ENCODE data around the gene C15orf62.
A peak's percentile ranks its signal among the peaks of the same experiment; 100 is the strongest.

Gene C15orf62

DNA sequence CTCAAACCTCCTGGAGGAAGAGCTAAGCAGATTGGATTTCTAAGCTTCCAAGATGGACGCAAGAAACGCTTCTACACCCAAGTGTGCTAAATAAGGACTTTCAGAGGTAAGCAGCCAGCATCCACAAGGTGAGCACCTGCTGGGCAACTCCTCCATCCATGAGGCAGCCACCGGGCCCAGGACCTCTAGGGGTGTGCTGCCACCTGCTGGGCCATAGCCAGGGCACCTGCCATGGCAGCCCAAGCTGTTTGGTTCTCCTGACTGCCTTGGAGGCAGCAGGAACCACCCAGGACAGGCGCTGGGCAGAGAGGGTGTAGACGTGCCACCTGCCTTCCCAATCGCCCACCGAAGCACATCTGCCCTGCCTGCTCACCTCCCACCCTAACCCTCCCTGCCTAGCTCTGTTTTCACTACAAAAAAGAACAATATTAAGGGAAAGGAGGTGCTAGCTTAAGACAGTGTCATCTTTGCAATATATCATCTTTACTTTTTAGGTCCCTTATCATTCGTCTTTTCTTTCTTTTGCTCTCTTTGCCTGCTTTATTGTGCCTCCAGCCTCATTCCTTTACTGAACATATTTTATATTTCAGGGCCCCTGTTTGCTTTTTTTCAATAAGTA is 12.9 kb downstream of the C15orf62 start:
- DNase-seq (ENCODE audit: low read depth in 2 of 2), result peak; percentile 50 to 64

- DNase-seq (ENCODE audit: low read depth in 2 of 2), result no peak
These were observed 15.4 kb downstream of the C15orf62 start for GRCh38 chr15:40785164-40785563.

- DNase-seq (ENCODE audit: low read depth in 2 of 2), result no peak
These were observed 16.0 kb downstream of the C15orf62 start for GRCh38 chr15:40785814-40786213.

GRCh38 chr15:40787344-40787841 is 17.6 kb downstream of the C15orf62 start:
- peak; percentile 36 to 60 for DNase-seq (ENCODE audit: low read depth in 2 of 2)

DNA sequence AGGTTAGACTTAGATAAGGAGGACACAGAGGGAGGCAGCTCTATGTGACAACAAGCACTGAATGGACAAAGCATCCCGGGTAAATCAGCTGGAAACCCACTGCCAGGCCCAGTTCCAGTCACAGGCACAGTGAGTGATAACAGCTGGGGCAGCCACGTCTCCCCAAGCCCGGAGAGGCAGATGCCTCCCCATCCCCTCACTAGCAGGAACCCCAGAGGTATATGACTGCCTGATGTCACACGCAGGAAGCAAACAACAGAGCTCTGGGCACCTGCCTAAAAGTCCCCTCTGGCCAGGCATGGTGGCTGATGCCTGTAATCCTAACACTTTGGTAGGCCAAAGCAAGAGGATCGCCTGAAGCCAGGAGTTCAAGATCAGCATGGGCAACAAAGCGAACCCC is 18.2 kb downstream of the C15orf62 start:
- DNase-seq (ENCODE audit: low read depth in 2 of 2), result no peak

- no peak for DNase-seq (ENCODE audit: low read depth in 2 of 2)
These were observed 19.3 kb downstream of the C15orf62 start for GRCh38 chr15:40789119-40789518.

- no peak for DNase-seq (ENCODE audit: low read depth in 2 of 2)
These were observed 20.2 kb downstream of the C15orf62 start for GRCh38 chr15:40789999-40790398.

DNA sequence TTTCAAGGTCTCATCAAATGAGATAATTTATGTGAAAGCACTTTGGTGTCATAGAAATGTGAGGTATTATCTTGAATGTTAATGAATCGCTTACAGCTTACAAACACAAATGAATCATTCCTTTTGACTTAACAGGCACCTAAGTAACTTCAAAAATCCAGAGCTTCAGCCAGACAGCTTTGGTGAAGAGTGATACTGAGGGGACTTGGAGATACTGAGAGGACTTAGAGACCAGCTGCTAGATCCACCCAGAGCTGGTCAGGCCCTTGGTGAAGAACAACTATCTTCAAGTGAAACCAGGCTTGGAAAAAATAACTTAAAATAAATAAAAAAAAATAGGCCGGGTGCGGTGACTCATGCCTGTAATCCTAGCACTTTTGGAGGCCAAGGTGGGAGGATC is 20.9 kb downstream of the C15orf62 start:
- DNase-seq (ENCODE audit: low read depth in 2 of 2), result no peak

- no peak for DNase-seq (ENCODE audit: low read depth in 2 of 2)
These were observed 22.6 kb downstream of the C15orf62 start for GRCh38 chr15:40792394-40792793.

GRCh38 chr15:40793216-40793989 is 23.6 kb downstream of the C15orf62 start:
- DNase-seq (ENCODE audit: low read depth in 2 of 2), result no peak

GRCh38 chr15:40796041-40796440 is 26.3 kb downstream of the C15orf62 start:
- DNase-seq (ENCODE audit: low read depth in 2 of 2), result no peak

- no peak for DNase-seq (ENCODE audit: low read depth in 2 of 2)
These were observed 26.7 kb downstream of the C15orf62 start for GRCh38 chr15:40796512-40796911.

GRCh38 chr15:40799523-40799922 is 29.7 kb downstream of the C15orf62 start:
- no peak for DNase-seq (ENCODE audit: low read depth in 2 of 2)

- no peak for DNase-seq (ENCODE audit: low read depth in 2 of 2)
These were observed 33.3 kb downstream of the C15orf62 start for GRCh38 chr15:40803076-40803475.

DNA sequence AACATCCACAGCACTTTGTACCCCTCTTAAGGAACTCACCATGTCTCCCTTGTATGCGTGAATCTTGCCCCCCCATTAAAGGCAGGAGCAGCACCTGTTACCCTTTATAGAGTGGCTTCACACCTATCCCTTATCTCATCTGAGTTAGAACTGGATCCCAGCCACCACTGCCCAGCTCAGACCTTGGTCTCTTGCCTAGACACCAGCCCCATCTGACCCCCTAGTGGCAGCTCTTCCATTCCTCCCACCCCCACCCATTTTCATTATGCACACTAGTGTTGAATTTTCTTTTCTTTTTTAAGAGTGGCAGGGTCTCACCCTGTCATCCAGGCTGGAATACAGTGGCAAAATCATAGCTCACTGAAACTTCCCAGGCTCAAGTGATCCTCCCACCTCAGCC is 33.9 kb downstream of the C15orf62 start:
- DNase-seq (ENCODE audit: low read depth in 2 of 2), result no peak

GRCh38 chr15:40806672-40807027 is 36.9 kb downstream of the C15orf62 start:
- no peak for DNase-seq (ENCODE audit: low read depth in 2 of 2)

GRCh38 chr15:40807028-40807887 is 37.5 kb downstream of the C15orf62 start, which contains the start of the genes DNAJC17 and ZFYVE19:
Gene DNAJC17 (minus strand): TSS chr15:40807473. CDS start chr15:40807446, 27 bp downstream.
Gene ZFYVE19 (plus strand): TSS chr15:40807089. CDS start chr15:40807590, 501 bp downstream.
- peak; percentile 91 to 93 for DNase-seq (ENCODE audit: low read depth in 2 of 2)

GRCh38 chr15:40807888-40808461 is 38.2 kb downstream of the C15orf62 start:
- no peak for DNase-seq (ENCODE audit: low read depth in 2 of 2)

DNA sequence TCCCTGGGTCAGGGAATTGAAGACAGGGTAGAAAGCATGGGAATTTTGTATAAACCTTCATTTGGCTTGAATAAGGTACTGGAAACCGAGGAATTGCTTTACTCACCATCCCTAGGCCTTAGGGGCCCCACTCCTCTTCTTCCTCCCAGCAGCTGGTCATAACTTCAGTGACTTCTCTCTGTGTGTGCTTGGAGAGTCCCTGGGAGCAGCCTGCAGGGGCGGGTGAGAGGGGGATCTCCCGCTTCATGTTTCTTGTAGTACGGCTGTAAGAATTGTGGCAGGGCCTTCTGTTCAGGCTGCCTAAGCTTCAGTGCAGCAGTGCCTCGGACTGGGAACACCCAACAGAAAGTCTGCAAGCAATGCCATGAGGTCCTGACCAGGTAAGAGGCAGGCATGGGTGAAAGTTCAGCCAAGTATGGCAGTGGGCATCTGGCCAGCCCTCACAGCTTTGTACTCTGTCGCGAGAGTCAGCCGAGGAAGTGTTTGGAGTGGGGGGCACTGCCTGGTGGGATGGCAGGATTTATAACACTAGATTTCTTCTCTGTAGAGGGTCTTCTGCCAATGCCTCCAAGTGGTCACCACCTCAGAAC is 39.2 kb downstream of the C15orf62 start:
- no peak for DNase-seq (ENCODE audit: low read depth in 2 of 2)

DNA sequence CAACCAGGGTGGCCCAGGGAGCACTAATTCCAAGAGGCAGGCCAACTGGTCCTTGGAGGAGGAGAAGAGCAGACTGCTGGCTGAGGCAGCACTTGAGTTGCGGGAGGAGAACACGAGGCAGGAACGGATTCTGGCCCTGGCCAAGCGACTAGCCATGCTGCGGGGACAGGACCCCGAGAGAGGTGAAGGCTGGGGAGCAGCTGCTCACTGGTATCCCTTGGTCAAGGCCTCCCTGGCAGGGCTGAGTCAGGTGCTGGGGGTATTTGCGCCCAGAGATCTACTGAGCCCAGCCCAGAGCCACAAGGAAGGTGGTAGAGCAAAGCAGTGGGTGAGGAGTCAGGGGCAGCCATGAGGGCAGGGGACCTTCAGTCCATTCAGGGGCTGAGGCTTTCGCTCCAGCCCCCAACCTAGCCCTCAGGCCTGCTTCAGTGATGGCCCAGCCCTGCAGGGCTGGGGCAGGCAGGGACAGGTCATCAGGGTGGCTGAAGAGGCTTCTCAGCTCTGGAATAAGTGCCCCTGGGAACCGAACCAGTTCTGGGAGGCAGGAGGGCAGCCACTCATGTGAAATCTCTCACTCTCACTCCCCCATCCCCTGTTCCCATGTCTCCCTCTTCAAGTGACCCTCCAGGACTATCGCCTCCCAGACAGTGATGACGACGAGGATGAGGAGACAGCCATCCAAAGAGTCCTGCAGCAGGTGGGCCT is 43.1 kb downstream of the C15orf62 start:
- DNase-seq (ENCODE audit: low read depth in 2 of 2), result no peak

All from activated CD8-positive, alpha-beta memory T cell treated with anti-CD3 and anti-CD28 coated beads for 4 hours (primary cell).